Aorta (tissue), 5 donors: ENCODE data around the gene EIF2B5. TPM values are rescaled to one million over a fixed set of nuclear protein-coding genes. Genes with fewer than 3 reads are reported as not detected.

Experiments used
- ATAC-seq: fragments of 200-7000 bp; cut with Tn5 transposase; one replicate; pipeline ENCODE4 v1.9.1; 2022; ENCODE audit warnings: moderate library complexity; ENCODE audit not compliant: low FRiP score
- DNase-seq, 2 donors: peaks; one replicate each; pipeline ENCODE4 v3.0.0-alpha.2; 2020
- H3K27ac ChIP-seq, 2 donors: one replicate each; pipeline ENCODE4 v1.5.1; 2013; ENCODE audit warnings: low read length in 2 of 2, mild to moderate bottlenecking in 2 of 2, moderate library complexity in 2 of 2, control low read depth in 1 of 2, inconsistent platforms in 1 of 2, low read depth in 1 of 2
- H3K27me3 ChIP-seq, 2 donors: one replicate each; pipeline ENCODE4 v1.6.1; 2013; ENCODE audit warnings: control low read depth in 1 of 2, low read length in 1 of 2, mild to moderate bottlenecking in 1 of 2, moderate library complexity in 1 of 2; ENCODE audit not compliant: insufficient read depth in 2 of 2, control insufficient read depth in 1 of 2
- H3K36me3 ChIP-seq, 2 donors: one replicate each; pipeline ENCODE4 v1.6.1; 2013; ENCODE audit warnings: control low read depth in 1 of 2, low read length in 1 of 2, mild to moderate bottlenecking in 1 of 2; ENCODE audit not compliant: insufficient read depth in 2 of 2, control insufficient read depth in 1 of 2
- H3K4me1 ChIP-seq, 2 donors: one replicate each; pipeline ENCODE4 v1.6.1; 2013; ENCODE audit warnings: low read length in 2 of 2, control low read depth in 1 of 2, mild to moderate bottlenecking in 1 of 2, moderate library complexity in 1 of 2; ENCODE audit not compliant: insufficient read depth in 2 of 2, control insufficient read depth in 1 of 2
- H3K4me3 ChIP-seq, 2 donors: one replicate each; pipeline ENCODE4 v1.5.1; 2013; ENCODE audit warnings: low read length in 2 of 2, control low read depth in 1 of 2, mild to moderate bottlenecking in 1 of 2
- H3K9me3 ChIP-seq: one replicate; pipeline ENCODE4 v1.6.1; 2013; ENCODE audit warnings: mild to moderate bottlenecking, low read length; ENCODE audit not compliant: control insufficient read depth
- WGBS, 2 donors: extraction: QIAGEN DNeasy Blood & Tissue Kit; methylation state at CpG; one replicate each; pipeline ENCODE4 v1.1.7; 2013; 5-methylcytosine and 5-hydroxymethylcytosine counted together
- intact Hi-C, 2 donors: fragments of 100-400 bp; cut with DNase I; formaldehyde crosslinking; loops; one replicate each; pipeline versions ENCODE4 v1.14.2 to v1.15.0; 2022
- long read RNA-seq, 2 donors: library from polyadenylated mRNA; unstranded; transcript quantifications; one replicate each; pipeline ENCODE4 v2.0.0, GENCODE V29; 2020 to 2021
- polyA plus RNA-seq, 2 donors: library from polyadenylated mRNA; stranded (reverse); fragments of 200-250 nt; gene quantifications; one replicate each; pipeline ENCODE4 v1.2.3, GENCODE V29; 2013
- total RNA-seq, 2 donors: library from RNA; stranded (reverse); fragmentation: NEBNext Ultra II Directional; extraction: Animal tissue kit (Norgen Biotek cat#: 25700); gene quantifications; one replicate each; pipeline ENCODE4 v1.2.1, GENCODE V29; 2021
- donor health status: healthy with polysubstance abuse.
- donor health status: Bipolar disorder and iron deficiency.
- donor health status: DM: no; HTN: no; CAD: no.
- donor health status: DM: no; HTN: no; CAD: no.
- donor health status: DM: yes; HTN: yes; CAD: no.

The EIF2B5 gene
- 10 to 100 TPM; 32.2 to 32.9 TPM for total RNA-seq
- 10 to 100 TPM; 24.3 to 53.1 TPM for polyA plus RNA-seq
- long read RNA-seq, donor 1, transcript EIF2B5-201 (16 exons, 2,656 nt): major isoform, 40 of 69 reads
- long read RNA-seq, donor 1, partial matches to known transcripts: 19 of 69 reads
- long read RNA-seq, donor 1, other reads (novel, unspliced or antisense): 9 of 69 reads
- long read RNA-seq, donor 2, transcript EIF2B5-201 (16 exons, 2,656 nt): major isoform, 12 of 29 reads
- long read RNA-seq, donor 2, partial matches to known transcripts: 6 of 29 reads
- long read RNA-seq, donor 2, other reads (novel, unspliced or antisense): 5 of 29 reads

GRCh38 chr3:184135149-184135910 lies at the start of gene EIF2B5:
EIF2B5 (plus strand) TSS chr3:184135358; CDS start chr3:184135386, 28 bp downstream.
- H3K27ac ChIP-seq: peak within 1 kb of the TSS; percentile 12 to 31
- no peaks in the 10 kb centered on the region for H3K4me1 ChIP-seq
- H3K36me3 ChIP-seq: peaks cover 0 to under 1% of the 10 kb centered on the region in 2 donors
- intact Hi-C loops: loop anchor here (2.0 to 10.0 kb wide), 4 partner anchors 49 to 121 kb away; partner anchors contain the start of genes ABCC5 (in 1 of the 2), ABCF3 (in 1 of the 2), ALG3 (in 1 of the 2) and EEF1AKMT4 (in 1 of the 2)
- 0% methylated on average over 53 to 56 of the region's 56 CpGs for WGBS, 2 donors
- ATAC-seq: peak; percentile 97
- H3K9me3 ChIP-seq: no peaks in the 10 kb centered on the region
- H3K4me3 ChIP-seq: peak within 1 kb of the TSS; percentile 30 to 75
- no peaks in the 10 kb centered on the region for H3K27me3 ChIP-seq
- peak; percentile 94 to 97 for DNase-seq

DNA sequence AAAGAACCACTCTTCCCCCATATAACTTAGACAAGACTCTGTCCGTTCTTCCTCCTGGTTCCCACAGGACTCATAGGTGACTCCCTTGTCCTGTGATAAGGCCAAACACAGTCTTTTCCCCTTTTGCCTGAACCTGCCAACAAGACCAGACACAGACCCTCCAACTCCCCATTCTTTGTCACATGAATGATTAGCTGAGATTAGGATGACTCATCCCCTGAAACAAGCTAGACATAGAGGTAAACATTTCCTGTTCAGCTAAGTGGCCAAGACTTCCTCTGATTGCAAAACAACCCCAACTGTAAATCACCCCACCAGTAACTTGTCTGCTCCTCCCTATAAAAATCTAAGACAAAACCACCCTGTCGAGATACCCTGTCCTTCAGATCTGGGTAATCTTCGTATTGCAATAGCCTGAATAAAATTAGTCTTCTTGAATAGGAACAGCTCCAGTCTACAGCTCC lies 49.7 kb upstream of the EIF2B5 start:
- WGBS, 2 donors: 72 to 78% methylated on average over 3 of the region's 3 CpGs
- intact Hi-C loops: no loop called here
- Histone ChIP-seq H3K27ac (no peak overlapping the region), H3K27me3 (no peaks in the 10 kb centered on the region), H3K4me3 (no peak overlapping the region), H3K9me3 (peaks cover 2% of the 10 kb centered on the region), H3K36me3 (no peaks in the 10 kb centered on the region), H3K4me1 (no peaks in the 10 kb centered on the region)
- no peak for ATAC-seq
- no peak for DNase-seq

GRCh38 chr3:184092199-184092598 lies 43.0 kb upstream of the EIF2B5 start:
- DNase-seq (no peak), ATAC-seq (no peak)
- Histone ChIP-seq H3K4me3 (no peak overlapping the region), H3K36me3 (no peaks in the 10 kb centered on the region), H3K27me3 (no peaks in the 10 kb centered on the region), H3K9me3 (peaks cover 5% of the 10 kb centered on the region), H3K4me1 (no peaks in the 10 kb centered on the region), H3K27ac (no peak overlapping the region)
- intact Hi-C loops: no loop called here
- 88 to 92% methylated on average over 3 of the region's 3 CpGs for WGBS, 2 donors

- intact Hi-C loops: no loop called here
- 42 to 50% methylated on average over 7 of the region's 7 CpGs for WGBS, 2 donors
Observed at GRCh38 chr3:184096811-184097383, 38.3 kb upstream of the EIF2B5 start, which contains the start of gene HTR3E. HTR3E (plus strand) TSS chr3:184097064; CDS start chr3:184097530, 466 bp downstream.

DNA sequence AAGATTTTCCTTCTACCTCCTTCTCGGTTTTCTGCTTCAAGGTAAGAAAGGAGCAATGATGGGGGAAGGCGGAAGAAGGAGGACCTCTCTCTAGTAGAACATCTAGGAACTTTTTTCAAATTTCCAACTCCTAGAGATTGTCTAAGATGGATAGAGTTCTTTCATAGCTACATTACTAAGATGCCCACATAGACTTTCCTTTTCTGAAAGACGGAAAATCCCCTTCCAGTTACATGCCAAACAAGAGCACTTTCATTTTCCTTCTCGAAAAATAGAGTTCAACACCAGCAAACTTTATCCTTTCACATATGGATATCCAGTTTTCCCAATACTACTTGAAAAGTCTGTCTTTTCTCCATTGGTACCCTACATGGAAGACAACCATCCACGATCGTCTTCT lies 37.6 kb upstream of the EIF2B5 start:
- DNase-seq (no peak), ATAC-seq (no peak)
- Histone ChIP-seq H3K4me1 (no peaks in the 10 kb centered on the region), H3K4me3 (no peak overlapping the region), H3K36me3 (no peaks in the 10 kb centered on the region), H3K27ac (no peak overlapping the region), H3K27me3 (no peaks in the 10 kb centered on the region), H3K9me3 (peaks cover 2% of the 10 kb centered on the region)
- WGBS, 2 donors: 84 to 87% methylated on average over 6 of the region's 6 CpGs
- intact Hi-C loops: no loop called here

More at GRCh38 chr3:184096811-184097383, 38.3 kb upstream of the EIF2B5 start, which contains the start of gene HTR3E:
- H3K4me3 ChIP-seq: no peak within 1 kb of the TSS
- peaks cover 4% of the 10 kb centered on the region for H3K9me3 ChIP-seq
- ATAC-seq (no peak), DNase-seq (no peak)
- no peak within 1 kb of the TSS for H3K27ac ChIP-seq
- no peaks in the 10 kb centered on the region for H3K27me3 ChIP-seq
- no peaks in the 10 kb centered on the region for H3K36me3 ChIP-seq
- no peaks in the 10 kb centered on the region for H3K4me1 ChIP-seq

- DNase-seq (no peak), ATAC-seq (no peak)
- Histone ChIP-seq H3K9me3 (no peaks in the 10 kb centered on the region), H3K27ac (no peak overlapping the region), H3K27me3 (no peaks in the 10 kb centered on the region), H3K36me3 (no peaks in the 10 kb centered on the region), H3K4me3 (no peak overlapping the region), H3K4me1 (no peaks in the 10 kb centered on the region)
- intact Hi-C loops: no loop called here
- WGBS, 2 donors: 71 to 74% methylated on average over 24 of the region's 24 CpGs
Observed at GRCh38 chr3:184099806-184100686, 35.1 kb upstream of the EIF2B5 start.

- H3K4me1 ChIP-seq: no peaks in the 10 kb centered on the region
- no peak for DNase-seq
- H3K27ac ChIP-seq: no peak overlapping the region
- no peaks in the 10 kb centered on the region for H3K36me3 ChIP-seq
- no peaks in the 10 kb centered on the region for H3K9me3 ChIP-seq
- H3K4me3 ChIP-seq: no peak overlapping the region
- intact Hi-C loops: no loop called here
- ATAC-seq: no peak
- no peaks in the 10 kb centered on the region for H3K27me3 ChIP-seq
- 60 to 62% methylated on average over 7 of the region's 7 CpGs for WGBS, 2 donors
Observed at GRCh38 chr3:184110316-184110725, 24.8 kb upstream of the EIF2B5 start.

GRCh38 chr3:184116017-184116416 lies 19.1 kb upstream of the EIF2B5 start:
- DNase-seq (no peak), ATAC-seq (no peak)
- H3K27ac ChIP-seq: no peak overlapping the region
- no peaks in the 10 kb centered on the region for H3K4me1 ChIP-seq
- intact Hi-C loops: no loop called here
- WGBS, 2 donors: 82 to 85% methylated on average over 4 of the region's 4 CpGs
- no peak overlapping the region for H3K4me3 ChIP-seq
- H3K27me3 ChIP-seq: no peaks in the 10 kb centered on the region
- no peaks in the 10 kb centered on the region for H3K9me3 ChIP-seq
- H3K36me3 ChIP-seq: no peaks in the 10 kb centered on the region
